ENCODE data around the gene CBX8. TPM values are rescaled to one million over a fixed set of nuclear protein-coding genes. Genes with fewer than 3 reads are reported as not detected.

Gene CBX8
- total RNA-seq, 1 donor from 2014 or later: 4.9 TPM

GRCh38 chr17:79802736-79803420 is 6.0 kb upstream of the CBX8 start:
- TF ChIP-seq CTCF (IDR thresholded peaks at IDR 0.05): no peak
- H3K36me3 ChIP-seq: no peaks in the 10 kb centered on the region
- no peak for ATAC-seq
- H3K4me3 ChIP-seq: no peak overlapping the region
- H3K27me3 ChIP-seq: peaks cover 99% of the 10 kb centered on the region
- intact Hi-C loops (cut with DNase I): no loop called here
- no peak for DNase-seq
- H3K9me3 ChIP-seq: no peaks in the 10 kb centered on the region
- H3K27ac ChIP-seq: no peak overlapping the region
- peaks cover 30% of the 10 kb centered on the region for H3K4me1 ChIP-seq

- DNase-seq (no peak), ATAC-seq (no peak)
- intact Hi-C loops (cut with DNase I): no loop called here
- no peak overlapping the region for H3K4me3 ChIP-seq
- peaks cover 94% of the 10 kb centered on the region for H3K27me3 ChIP-seq
- H3K4me1 ChIP-seq: peaks cover 31% of the 10 kb centered on the region
- no peak for TF ChIP-seq CTCF (IDR thresholded peaks at IDR 0.05)
- H3K27ac ChIP-seq: no peak overlapping the region
- H3K9me3 ChIP-seq: no peaks in the 10 kb centered on the region
- H3K36me3 ChIP-seq: no peaks in the 10 kb centered on the region
Observed at GRCh38 chr17:79802039-79802735, 5.3 kb upstream of the CBX8 start.

- no peak overlapping the region for H3K27ac ChIP-seq
- H3K4me1 ChIP-seq: peaks cover 31% of the 10 kb centered on the region
- peaks cover 87% of the 10 kb centered on the region for H3K27me3 ChIP-seq
- H3K36me3 ChIP-seq: no peaks in the 10 kb centered on the region
- no peak for TF ChIP-seq CTCF (IDR thresholded peaks at IDR 0.05)
- ATAC-seq: no peak
- H3K9me3 ChIP-seq: no peaks in the 10 kb centered on the region
- no peak overlapping the region for H3K4me3 ChIP-seq
- peak; percentile 68 for DNase-seq
- intact Hi-C loops (cut with DNase I): no loop called here
Observed at GRCh38 chr17:79801156-79802038, 4.5 kb upstream of the CBX8 start.

- intact Hi-C loops (cut with DNase I): no loop called here
- Histone ChIP-seq H3K27me3 (peaks cover 79% of the 10 kb centered on the region), H3K27ac (no peak overlapping the region), H3K4me3 (no peak overlapping the region), H3K9me3 (no peaks in the 10 kb centered on the region), H3K4me1 (peaks cover 31% of the 10 kb centered on the region), H3K36me3 (no peaks in the 10 kb centered on the region)
- DNase-seq (peak; percentile 64), ATAC-seq (no peak)
- TF ChIP-seq CTCF (IDR thresholded peaks at IDR 0.05): no peak
Observed at GRCh38 chr17:79800325-79801155, 3.7 kb upstream of the CBX8 start.
